Measurements from ENCODE around the gene PRKAG3.

Gene PRKAG3

GRCh38 chr2:218867900-218868299 is 36.3 kb upstream of the PRKAG3 start:
- Histone ChIP-seq H3K27ac (ENCODE audit: low read depth, low read length) (no peak overlapping the region), H3K4ac (ENCODE audit: low read depth, low read length) (no peak overlapping the region), H4K8ac (ENCODE audit: low read depth, low read length) (no peak overlapping the region), H3K9ac (ENCODE audit: low read length) (no peak overlapping the region), H3K79me2 (ENCODE audit: control insufficient read depth, insufficient read depth, low read length) (no peaks in the 10 kb centered on the region), H2BK5ac (ENCODE audit: low read length) (no peak overlapping the region), H2BK15ac (replicated peaks; ENCODE audit: low read depth) (no peak overlapping the region), H3K36me3 (ENCODE audit: control insufficient read depth, insufficient read depth, low read length) (no peaks in the 10 kb centered on the region), H4K5ac (ENCODE audit: low read length) (no peak overlapping the region), H3K4me3 (ENCODE audit: low read length) (no peak overlapping the region), H3K56ac (ENCODE audit: low read length) (no peak overlapping the region), H2BK120ac (ENCODE audit: low read depth, low read length) (no peak overlapping the region), H3K4me2 (ENCODE audit: low read length) (no peak overlapping the region), H3K23ac (ENCODE audit: low read length) (no peak overlapping the region), H3K79me1 (ENCODE audit: low read length) (no peaks in the 10 kb centered on the region), H3K4me1 (ENCODE audit: control insufficient read depth, low read depth, low read length) (no peaks in the 10 kb centered on the region), H3K18ac (ENCODE audit: low read length) (no peak overlapping the region), H2AK5ac (ENCODE audit: low read length) (no peak overlapping the region), H3K27me3 (ENCODE audit: insufficient read depth, low read length, poor library complexity) (peaks cover 58% of the 10 kb centered on the region)
- no CpG with 5 or more reads among the region's 6 CpGs for whole genome bisulfite sequencing (ENCODE audit: extremely low coverage, insufficient coverage, low lambda C conversion rate)
- DNase-seq: no peak

- Histone ChIP-seq H3K79me1 (ENCODE audit: low read length) (no peaks in the 10 kb centered on the region), H3K4me1 (ENCODE audit: control insufficient read depth, low read depth, low read length) (no peaks in the 10 kb centered on the region), H3K9ac (ENCODE audit: low read length) (no peak overlapping the region), H3K36me3 (ENCODE audit: control insufficient read depth, insufficient read depth, low read length) (no peaks in the 10 kb centered on the region), H3K4me2 (ENCODE audit: low read length) (no peak overlapping the region), H3K27me3 (ENCODE audit: insufficient read depth, low read length, poor library complexity) (peaks cover 44% of the 10 kb centered on the region), H2BK15ac (replicated peaks; ENCODE audit: low read depth) (no peak overlapping the region), H2BK5ac (ENCODE audit: low read length) (no peak overlapping the region), H3K4ac (ENCODE audit: low read depth, low read length) (no peak overlapping the region), H4K8ac (ENCODE audit: low read depth, low read length) (no peak overlapping the region), H2AK5ac (ENCODE audit: low read length) (no peak overlapping the region), H3K79me2 (ENCODE audit: control insufficient read depth, insufficient read depth, low read length) (no peaks in the 10 kb centered on the region), H2BK120ac (ENCODE audit: low read depth, low read length) (no peak overlapping the region), H3K27ac (ENCODE audit: low read depth, low read length) (no peak overlapping the region), H3K4me3 (ENCODE audit: low read length) (no peak overlapping the region), H3K23ac (ENCODE audit: low read length) (no peak overlapping the region), H3K56ac (ENCODE audit: low read length) (no peak overlapping the region), H3K18ac (ENCODE audit: low read length) (no peak overlapping the region), H4K5ac (ENCODE audit: low read length) (no peak overlapping the region)
- DNase-seq: no peak
- WGBS (ENCODE audit: extremely low coverage, insufficient coverage, low lambda C conversion rate): no CpG with 5 or more reads among the region's 6 CpGs
Measured at GRCh38 chr2:218865999-218866398, 34.4 kb upstream of the PRKAG3 start.

- Histone ChIP-seq H4K5ac (ENCODE audit: low read length) (no peak overlapping the region), H3K4me1 (ENCODE audit: control insufficient read depth, low read depth, low read length) (peaks cover under 1% of the 10 kb centered on the region), H3K9ac (ENCODE audit: low read length) (no peak overlapping the region), H3K4me3 (ENCODE audit: low read length) (no peak overlapping the region), H3K23ac (ENCODE audit: low read length) (no peak overlapping the region), H2AK5ac (ENCODE audit: low read length) (no peak overlapping the region), H3K79me2 (ENCODE audit: control insufficient read depth, insufficient read depth, low read length) (no peaks in the 10 kb centered on the region), H3K4ac (ENCODE audit: low read depth, low read length) (no peak overlapping the region), H2BK5ac (ENCODE audit: low read length) (no peak overlapping the region), H2BK120ac (ENCODE audit: low read depth, low read length) (no peak overlapping the region), H3K27me3 (ENCODE audit: insufficient read depth, low read length, poor library complexity) (peaks cover 39% of the 10 kb centered on the region), H3K36me3 (ENCODE audit: control insufficient read depth, insufficient read depth, low read length) (no peaks in the 10 kb centered on the region), H3K79me1 (ENCODE audit: low read length) (no peaks in the 10 kb centered on the region), H4K8ac (ENCODE audit: low read depth, low read length) (no peak overlapping the region), H3K4me2 (ENCODE audit: low read length) (no peak overlapping the region), H3K56ac (ENCODE audit: low read length) (no peak overlapping the region), H3K27ac (ENCODE audit: low read depth, low read length) (no peak overlapping the region), H3K18ac (ENCODE audit: low read length) (no peak overlapping the region), H2BK15ac (replicated peaks; ENCODE audit: low read depth) (no peak overlapping the region)
- no CpG with 5 or more reads among the region's 4 CpGs for WGBS (ENCODE audit: extremely low coverage, insufficient coverage, low lambda C conversion rate)
- DNase-seq: no peak
Measured at GRCh38 chr2:218865396-218865795, 33.8 kb upstream of the PRKAG3 start.

- Histone ChIP-seq H3K4me1 (ENCODE audit: control insufficient read depth, low read depth, low read length) (peaks cover 3% of the 10 kb centered on the region), H3K23ac (ENCODE audit: low read length) (no peak overlapping the region), H3K4me2 (ENCODE audit: low read length) (no peak overlapping the region), H3K79me2 (ENCODE audit: control insufficient read depth, insufficient read depth, low read length) (no peaks in the 10 kb centered on the region), H4K8ac (ENCODE audit: low read depth, low read length) (no peak overlapping the region), H3K4ac (ENCODE audit: low read depth, low read length) (no peak overlapping the region), H2AK5ac (ENCODE audit: low read length) (no peak overlapping the region), H2BK5ac (ENCODE audit: low read length) (no peak overlapping the region), H3K56ac (ENCODE audit: low read length) (no peak overlapping the region), H3K27ac (ENCODE audit: low read depth, low read length) (no peak overlapping the region), H3K4me3 (ENCODE audit: low read length) (no peak overlapping the region), H3K18ac (ENCODE audit: low read length) (no peak overlapping the region), H3K9ac (ENCODE audit: low read length) (no peak overlapping the region), H3K79me1 (ENCODE audit: low read length) (no peaks in the 10 kb centered on the region), H3K27me3 (ENCODE audit: insufficient read depth, low read length, poor library complexity) (peaks cover 40% of the 10 kb centered on the region), H3K36me3 (ENCODE audit: control insufficient read depth, insufficient read depth, low read length) (no peaks in the 10 kb centered on the region), H2BK120ac (ENCODE audit: low read depth, low read length) (no peak overlapping the region), H4K5ac (ENCODE audit: low read length) (no peak overlapping the region), H2BK15ac (replicated peaks; ENCODE audit: low read depth) (no peak overlapping the region)
- WGBS (ENCODE audit: extremely low coverage, insufficient coverage, low lambda C conversion rate): no CpG with 5 or more reads among the region's 3 CpGs
- DNase-seq: no peak
Measured at GRCh38 chr2:218863021-218863520, 31.5 kb upstream of the PRKAG3 start.

GRCh38 chr2:218861645-218862318 is 30.2 kb upstream of the PRKAG3 start:
- no CpG with 5 or more reads among the region's 7 CpGs for WGBS (ENCODE audit: extremely low coverage, insufficient coverage, low lambda C conversion rate)
- H3K18ac ChIP-seq (ENCODE audit: low read length): no peak overlapping the region
- DNase-seq: no peak

GRCh38 chr2:218860950-218861381 is 29.4 kb upstream of the PRKAG3 start:
- Histone ChIP-seq H2BK5ac (ENCODE audit: low read length) (no peak overlapping the region), H3K23ac (ENCODE audit: low read length) (no peak overlapping the region), H3K4me1 (ENCODE audit: control insufficient read depth, low read depth, low read length) (peaks cover 10% of the 10 kb centered on the region), H3K4me3 (ENCODE audit: low read length) (no peak overlapping the region), H3K27me3 (ENCODE audit: insufficient read depth, low read length, poor library complexity) (peaks cover 36% of the 10 kb centered on the region), H4K5ac (ENCODE audit: low read length) (no peak overlapping the region), H2BK120ac (ENCODE audit: low read depth, low read length) (no peak overlapping the region), H3K9ac (ENCODE audit: low read length) (no peak overlapping the region), H3K27ac (ENCODE audit: low read depth, low read length) (no peak overlapping the region), H4K8ac (ENCODE audit: low read depth, low read length) (no peak overlapping the region), H3K79me2 (ENCODE audit: control insufficient read depth, insufficient read depth, low read length) (no peaks in the 10 kb centered on the region), H3K36me3 (ENCODE audit: control insufficient read depth, insufficient read depth, low read length) (no peaks in the 10 kb centered on the region), H3K4me2 (ENCODE audit: low read length) (no peak overlapping the region), H3K18ac (ENCODE audit: low read length) (no peak overlapping the region), H3K79me1 (ENCODE audit: low read length) (no peaks in the 10 kb centered on the region), H3K56ac (ENCODE audit: low read length) (no peak overlapping the region), H2BK15ac (replicated peaks; ENCODE audit: low read depth) (no peak overlapping the region), H2AK5ac (ENCODE audit: low read length) (no peak overlapping the region), H3K4ac (ENCODE audit: low read depth, low read length) (no peak overlapping the region)
- WGBS (ENCODE audit: extremely low coverage, insufficient coverage, low lambda C conversion rate): no CpG with 5 or more reads among the region's 21 CpGs
- DNase-seq: peak; percentile 94

More at GRCh38 chr2:218861645-218862318, 30.2 kb upstream of the PRKAG3 start:
- Histone ChIP-seq H2BK120ac (ENCODE audit: low read depth, low read length) (no peak overlapping the region), H3K4me3 (ENCODE audit: low read length) (no peak overlapping the region), H4K8ac (ENCODE audit: low read depth, low read length) (no peak overlapping the region), H3K56ac (ENCODE audit: low read length) (no peak overlapping the region), H3K4me1 (ENCODE audit: control insufficient read depth, low read depth, low read length) (peaks cover 6% of the 10 kb centered on the region), H3K36me3 (ENCODE audit: control insufficient read depth, insufficient read depth, low read length) (no peaks in the 10 kb centered on the region), H3K27ac (ENCODE audit: low read depth, low read length) (no peak overlapping the region), H3K27me3 (ENCODE audit: insufficient read depth, low read length, poor library complexity) (peaks cover 40% of the 10 kb centered on the region), H4K5ac (ENCODE audit: low read length) (no peak overlapping the region), H3K79me1 (ENCODE audit: low read length) (no peaks in the 10 kb centered on the region), H3K79me2 (ENCODE audit: control insufficient read depth, insufficient read depth, low read length) (no peaks in the 10 kb centered on the region), H3K4me2 (ENCODE audit: low read length) (no peak overlapping the region), H2AK5ac (ENCODE audit: low read length) (no peak overlapping the region), H3K4ac (ENCODE audit: low read depth, low read length) (no peak overlapping the region), H3K23ac (ENCODE audit: low read length) (no peak overlapping the region), H2BK15ac (replicated peaks; ENCODE audit: low read depth) (no peak overlapping the region), H2BK5ac (ENCODE audit: low read length) (no peak overlapping the region), H3K9ac (ENCODE audit: low read length) (no peak overlapping the region)

All from mesendoderm (in vitro differentiated cells).